LHCN-M2 (cell line): ENCODE results near the gene MCF2L. TPM values are rescaled to one million over a fixed set of nuclear protein-coding genes. Genes with fewer than 3 reads are reported as not detected.

Experiments used
- DNase-seq: peaks from one replicate; pipeline ENCODE4 v3.0.0-alpha.2; 2012; ENCODE audit warnings: low read depth
- total RNA-seq: library from RNA; depleted of rRNA; stranded (reverse); fragments of >200 nt; gene quantifications from 2 replicates; pipeline ENCODE4 v1.2.3, GENCODE V29; 2014

Gene MCF2L
- total RNA-seq, 1 experiment from 2014 or later, result 10.9 TPM

DNA sequence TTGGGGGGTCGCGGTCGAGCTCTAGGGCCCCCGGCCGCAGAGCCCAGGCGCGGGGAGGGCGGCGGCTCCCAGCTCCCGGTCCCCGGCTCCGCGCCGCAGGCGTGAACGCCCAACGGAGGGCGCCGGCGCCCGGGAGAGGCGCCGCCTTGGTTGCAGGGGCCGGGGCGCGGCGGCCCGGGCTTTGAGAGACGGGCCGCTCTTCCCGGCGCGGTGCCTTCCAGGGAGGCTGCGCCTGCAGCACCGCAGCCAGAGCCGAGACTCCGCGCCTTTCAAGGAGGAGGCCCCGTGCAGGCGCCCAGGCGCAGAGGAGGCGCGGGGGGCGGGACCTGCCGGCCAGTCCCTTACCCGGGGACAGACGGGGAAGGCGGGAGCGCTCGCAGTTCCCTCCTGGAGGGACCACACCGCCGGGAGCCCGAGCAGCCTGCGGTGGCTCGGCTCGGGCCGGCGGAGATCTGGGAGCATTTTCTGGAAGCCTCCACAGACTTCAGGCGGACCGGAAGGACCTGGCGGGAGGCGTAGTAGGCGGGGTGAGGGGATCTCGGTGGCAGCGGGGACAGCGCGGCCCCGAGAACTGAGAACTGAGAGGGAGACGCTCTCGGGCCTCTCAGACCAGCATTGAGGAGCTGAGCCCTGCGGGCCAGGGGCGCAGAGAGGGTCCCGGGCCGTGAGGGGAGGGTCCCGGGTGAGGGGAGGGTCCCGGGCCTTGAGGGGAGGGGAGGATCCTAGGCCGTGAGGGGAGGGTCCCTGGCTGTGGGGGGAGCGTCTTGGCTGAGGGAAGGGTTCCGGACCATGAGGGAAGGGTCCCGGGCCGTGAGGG, 25.5 kb upstream of the MCF2L start:
- no peak for DNase-seq

DNA sequence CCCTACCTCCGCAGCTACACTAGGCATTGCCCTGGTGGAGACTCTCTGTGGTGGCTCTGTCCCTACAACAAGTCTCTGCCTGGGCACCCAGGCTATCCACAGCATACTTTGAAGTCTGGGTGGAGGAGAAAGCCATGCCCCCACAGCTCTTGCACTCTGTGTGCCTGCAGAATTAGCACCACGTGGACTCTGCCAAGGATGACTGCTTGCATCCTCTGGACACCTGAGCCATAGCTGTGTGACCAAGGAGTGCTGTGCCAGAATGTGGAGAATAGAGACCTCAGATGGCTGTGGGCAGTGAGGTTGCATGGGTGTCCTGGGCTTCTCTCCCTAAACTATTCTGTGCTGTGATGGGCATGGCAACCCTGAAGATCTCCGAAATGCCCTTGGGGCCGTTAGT, 21.2 kb upstream of the MCF2L start:
- DNase-seq, result no peak

DNA sequence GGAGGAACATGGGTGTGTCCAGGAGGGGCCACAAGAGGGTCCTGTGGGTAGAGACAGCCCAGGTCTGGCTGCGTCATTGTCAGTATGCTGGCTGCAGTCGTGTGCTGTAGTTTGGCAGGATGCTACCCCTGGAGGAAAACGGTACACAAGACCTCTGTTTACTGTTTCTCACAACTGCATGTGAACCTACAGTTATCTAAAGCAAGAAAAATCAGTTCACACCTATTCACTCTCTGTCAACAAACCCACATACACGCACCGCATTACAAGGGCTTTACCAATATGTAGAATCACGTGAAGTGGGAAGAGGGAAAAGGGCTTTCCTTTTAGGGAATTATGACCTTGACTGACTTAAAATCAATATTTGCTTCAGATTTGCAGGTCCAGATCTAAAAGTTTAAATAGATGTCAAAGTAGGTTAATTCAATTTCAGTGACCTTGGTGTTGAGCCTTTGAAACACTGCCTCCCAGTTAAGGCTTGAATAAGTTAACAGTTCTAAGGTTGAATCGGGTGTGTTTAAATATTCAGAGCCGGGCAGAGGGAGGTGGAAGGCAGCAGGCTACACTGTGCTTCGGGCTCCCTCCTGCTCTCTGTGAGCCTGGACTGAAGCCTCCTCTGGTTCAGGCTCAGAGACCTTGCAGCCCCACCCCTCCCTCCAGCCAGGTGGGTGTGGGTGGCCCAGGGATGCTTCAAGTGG, 17.2 kb upstream of the MCF2L start:
- no peak for DNase-seq

DNA sequence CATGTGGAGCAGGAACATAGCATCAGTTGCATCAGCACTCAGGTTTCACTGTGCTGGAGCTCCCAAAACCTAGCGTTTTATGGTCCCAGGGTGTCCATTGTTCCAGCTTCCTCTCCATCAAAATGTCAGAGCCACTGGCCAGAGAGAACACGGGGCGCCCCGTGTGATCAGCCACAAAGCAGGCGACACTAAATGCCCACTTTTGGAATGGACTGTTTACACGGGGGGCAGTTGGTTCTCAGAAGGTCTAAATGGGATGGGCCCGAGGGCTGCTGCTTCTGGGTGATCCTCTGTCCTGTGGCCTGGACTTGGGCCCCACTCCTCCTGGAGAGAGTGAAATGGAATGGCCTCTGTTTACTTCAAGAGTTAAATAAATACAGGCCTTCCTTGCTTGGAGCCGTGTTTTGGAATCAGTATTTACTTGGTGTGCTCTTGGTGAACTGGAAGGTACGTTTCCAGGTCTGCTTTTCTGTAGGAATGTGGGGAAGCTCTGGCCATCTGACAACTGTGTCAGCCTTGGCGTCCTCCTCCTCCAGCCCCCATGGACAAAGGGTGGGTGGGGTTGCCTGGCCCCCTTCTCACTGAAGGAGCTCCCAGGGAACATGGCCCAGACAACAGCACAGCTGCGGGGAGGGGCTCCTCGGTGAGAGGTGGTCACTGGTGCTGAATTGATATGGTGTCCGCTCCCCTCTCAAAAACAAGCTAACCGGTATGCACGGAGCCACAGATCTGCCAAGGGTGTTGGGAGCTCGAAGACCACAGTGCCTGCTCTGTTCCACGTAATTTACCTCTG, 16.1 kb upstream of the MCF2L start:
- no peak for DNase-seq

DNA sequence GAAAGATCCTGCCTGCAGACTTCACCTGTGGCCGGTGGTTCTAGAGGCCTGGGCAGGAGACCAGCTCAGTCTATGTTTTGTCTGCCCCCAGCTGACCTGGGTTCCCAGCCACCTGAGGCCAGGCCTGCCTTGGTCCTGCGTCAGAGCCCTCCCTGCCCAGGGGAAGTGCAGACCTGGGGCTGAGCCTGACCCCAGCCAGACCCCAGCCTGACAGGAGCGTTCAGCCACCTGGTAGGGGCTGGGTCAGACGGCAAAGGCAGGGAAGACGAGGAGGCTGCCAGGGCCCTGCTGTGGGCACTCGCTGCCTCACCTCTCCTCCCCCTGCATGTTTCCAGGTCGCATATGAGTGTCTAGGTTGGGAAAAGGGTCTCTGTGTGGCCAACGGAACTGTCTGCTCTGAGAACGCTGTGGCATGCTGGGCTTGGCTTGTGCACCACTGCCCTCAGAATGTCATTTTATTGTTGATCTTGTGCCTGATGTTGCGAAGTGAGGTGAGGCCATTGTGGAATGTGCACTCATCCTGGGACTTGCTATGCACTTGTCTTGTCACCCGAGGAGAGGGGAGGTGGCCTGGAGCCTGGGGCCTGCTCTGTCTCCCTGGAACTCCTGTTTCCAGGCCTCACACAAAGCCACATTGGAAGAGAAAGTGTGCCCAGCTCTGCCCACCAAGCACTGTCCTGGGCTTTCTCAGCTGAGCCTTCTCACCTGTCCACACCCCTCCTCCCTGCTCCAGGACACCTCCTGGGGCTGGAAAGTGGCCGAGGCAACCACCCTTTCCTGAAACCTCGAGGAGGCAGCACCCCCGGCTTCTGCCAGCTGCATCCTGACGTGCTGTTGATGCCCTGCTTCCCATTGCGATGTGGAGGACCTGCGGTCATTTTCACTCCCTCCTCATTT, 15.2 kb upstream of the MCF2L start:
- DNase-seq, result no peak

DNA sequence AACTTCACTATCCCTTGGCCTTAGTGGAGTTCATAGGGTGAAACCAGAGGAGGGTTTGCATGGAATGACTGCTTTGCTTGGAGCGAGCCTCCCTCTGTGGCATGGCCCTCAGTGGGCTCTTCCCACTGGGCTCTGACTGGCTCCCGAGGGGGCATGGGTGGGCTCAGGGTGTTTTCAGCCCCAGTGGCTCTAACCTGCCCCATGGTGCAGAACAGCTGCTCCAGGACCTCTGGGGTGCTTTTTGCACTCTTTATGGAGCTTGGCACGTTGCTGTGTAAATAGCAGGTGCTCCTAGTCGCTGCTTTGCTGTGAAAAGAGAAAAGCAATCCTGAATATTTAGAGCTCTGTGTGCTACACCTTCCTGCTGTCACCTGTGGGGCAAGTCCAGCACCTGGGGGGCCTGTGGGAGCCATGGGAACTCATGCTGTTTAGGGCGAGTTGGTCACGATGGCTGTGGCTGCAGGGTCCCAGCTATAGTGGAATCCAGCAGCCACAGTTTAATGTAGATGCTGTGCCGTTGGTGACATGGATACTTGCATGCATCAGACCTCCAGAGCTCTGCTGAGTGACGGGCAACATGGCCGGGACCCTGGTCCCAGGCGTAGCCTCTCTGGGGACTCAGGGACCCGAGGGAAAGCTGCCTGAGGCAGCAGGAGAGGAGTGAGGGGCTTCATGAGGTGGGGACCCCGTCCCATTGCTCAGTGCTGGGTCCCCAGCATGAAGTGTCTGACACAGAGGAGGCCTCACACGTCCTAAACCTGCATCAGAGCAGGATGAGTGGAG, 14.3 kb upstream of the MCF2L start:
- DNase-seq, result no peak

DNA sequence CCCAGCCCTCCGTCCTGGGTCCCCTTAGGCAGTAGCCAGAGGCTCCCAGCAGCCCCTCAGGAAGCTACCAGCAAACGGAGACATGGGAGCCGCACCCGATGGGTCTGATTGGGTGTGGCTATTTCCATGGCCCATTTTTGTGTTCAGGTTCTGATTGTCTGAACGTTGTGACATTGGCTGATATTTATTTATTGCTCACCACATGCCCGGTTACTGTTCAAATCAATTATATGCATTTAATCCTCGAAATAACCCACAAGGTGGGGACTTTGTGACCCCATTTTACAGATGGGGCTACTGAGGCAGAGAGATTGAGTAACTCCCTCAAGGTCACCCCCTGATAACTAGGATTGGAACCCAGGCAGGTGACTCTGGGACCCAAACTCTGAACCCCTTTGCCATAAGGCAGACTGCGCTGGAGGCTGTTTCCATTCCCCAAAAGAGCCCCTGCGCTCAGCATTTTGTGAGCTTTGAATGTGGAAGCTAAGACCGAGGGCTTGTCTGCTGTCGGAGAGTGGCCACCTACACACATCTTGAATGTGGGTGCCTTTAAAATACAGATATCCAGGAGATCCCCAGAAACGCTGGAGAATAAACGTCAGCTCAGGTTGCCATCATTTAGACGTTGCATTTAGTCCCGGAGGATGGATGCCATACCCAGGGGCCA, 13.6 kb upstream of the MCF2L start:
- DNase-seq, result no peak

DNA sequence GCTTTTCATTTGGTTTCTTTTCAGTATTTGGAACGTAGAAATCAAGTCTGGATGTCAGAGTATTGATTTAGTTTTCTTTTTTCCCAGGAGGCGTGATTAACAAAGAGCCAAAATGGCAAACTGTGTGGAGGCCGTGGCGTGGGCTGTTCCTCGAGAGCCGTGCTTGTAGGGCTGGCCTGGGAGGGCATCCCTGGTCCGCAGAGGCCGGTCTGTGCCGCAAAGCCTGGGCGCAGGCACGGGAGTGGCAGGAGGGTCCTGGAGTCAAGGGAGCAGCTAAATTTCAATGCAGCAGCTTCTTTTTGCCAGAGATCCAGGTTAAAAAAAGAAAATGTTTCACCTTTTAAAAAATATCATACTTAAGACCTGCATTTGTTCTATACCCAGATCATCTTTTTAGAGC, 13.1 kb upstream of the MCF2L start:
- no peak for DNase-seq

DNA sequence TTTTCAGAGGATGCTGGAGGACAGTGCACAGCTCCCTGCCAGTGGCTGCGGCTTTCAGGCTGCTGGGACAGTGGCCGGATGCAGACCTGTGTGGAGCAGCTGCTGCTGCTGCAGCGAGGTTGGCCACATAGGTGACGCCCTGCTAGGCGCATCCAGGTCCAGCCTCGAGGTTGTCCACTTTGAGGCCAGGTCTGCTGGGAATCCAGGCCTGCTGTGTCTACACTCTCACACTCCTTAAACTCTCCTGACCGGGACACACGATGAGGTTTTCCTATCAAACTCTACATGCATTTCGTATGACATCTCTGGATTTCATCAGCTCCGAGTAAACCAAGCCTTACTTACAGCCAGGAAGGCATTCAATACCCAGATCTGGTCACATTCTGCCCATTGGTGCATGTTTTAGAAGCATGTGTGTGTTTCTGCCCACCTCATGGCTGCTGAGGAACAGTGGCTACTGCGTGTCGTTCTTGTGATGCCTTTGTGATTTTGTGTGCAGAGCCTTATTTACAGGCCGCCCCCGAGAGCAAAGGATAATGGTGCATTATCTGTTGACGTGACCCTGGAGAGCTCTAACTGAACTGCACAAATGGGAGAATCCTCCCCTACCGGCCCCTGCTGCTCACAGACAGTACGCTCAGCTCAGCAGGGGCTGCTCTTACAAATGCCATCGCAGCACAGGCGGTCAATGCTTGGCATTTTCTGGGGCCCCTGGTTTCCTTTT, 12.3 kb upstream of the MCF2L start:
- DNase-seq, result no peak

DNA sequence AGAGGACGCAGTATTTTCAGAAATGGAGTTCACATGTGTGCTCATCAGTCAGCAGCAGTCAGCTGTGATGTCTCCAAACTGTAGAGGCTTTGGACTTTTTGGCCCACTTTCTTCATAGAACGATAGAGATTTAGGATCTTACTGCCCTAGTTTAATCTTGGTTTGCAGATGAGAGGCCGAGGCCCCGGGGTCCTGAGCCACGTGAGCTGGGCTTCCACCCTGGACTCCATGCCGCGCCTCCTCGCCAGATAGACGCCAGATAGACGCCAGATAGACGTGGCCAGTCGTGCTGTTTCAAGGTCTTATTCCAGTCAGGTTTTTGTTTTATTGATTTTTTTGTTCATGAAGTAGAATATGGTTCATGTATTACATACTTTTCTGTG, 11.7 kb upstream of the MCF2L start:
- no peak for DNase-seq

DNA sequence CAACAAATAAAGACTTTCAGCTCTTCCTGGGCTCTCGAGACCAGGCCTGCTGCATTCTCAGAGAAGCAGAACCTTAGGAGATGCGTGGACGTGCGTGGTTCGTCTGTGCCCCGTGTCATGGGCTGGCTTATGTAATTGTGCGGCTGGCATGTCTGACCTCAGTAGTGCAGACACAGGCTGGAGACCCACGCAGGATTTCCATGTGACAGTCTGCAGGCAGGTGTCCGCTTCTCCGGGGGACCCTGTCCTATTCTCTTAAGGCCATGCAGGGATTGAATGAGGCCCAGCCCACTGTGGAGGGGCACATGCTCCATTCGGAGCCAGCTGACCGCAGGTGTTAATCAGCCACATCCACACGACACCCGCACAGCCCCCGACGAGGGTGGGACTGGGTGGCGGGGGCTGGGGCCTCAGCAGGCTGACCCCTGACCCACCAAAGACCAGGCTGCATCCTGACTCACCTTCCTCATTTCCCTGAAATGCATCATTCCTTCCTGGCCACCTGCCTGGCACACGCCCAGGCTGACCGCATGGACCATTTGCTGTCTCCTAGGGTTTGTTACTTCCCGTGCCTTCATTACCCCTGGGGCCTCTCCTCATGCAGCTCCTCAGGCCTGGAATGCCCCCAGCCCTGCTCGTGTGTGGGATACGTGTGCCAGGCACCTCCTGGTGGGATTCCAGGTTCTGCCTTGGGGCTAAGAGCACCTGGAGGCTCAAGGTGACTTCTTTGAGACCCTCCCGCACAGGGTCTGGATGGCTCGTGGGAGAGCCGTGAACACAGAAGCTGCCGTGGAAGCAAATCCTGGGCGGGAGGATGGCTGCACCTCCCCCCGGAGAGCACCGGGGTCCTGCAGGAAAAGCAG, 10.7 kb upstream of the MCF2L start:
- no peak for DNase-seq

DNA sequence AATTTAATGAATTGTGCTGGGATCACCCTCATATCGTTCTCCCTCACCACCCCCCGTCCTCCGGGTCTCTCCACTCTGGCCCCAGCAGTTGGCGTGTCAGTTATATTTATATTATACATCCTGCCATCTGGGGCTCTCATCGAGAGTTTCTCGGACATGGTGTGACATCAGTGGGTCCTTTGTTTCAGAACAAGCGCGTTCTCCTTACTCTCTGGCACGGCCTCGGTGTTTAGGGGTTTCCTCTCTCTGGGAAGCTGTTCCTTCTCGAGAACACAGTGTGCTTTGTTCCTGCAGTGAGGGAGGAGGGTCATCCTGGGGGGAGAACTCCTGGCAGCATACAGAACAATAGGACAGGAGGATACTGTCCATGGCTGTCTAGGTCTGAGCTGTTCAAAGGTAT, 9.8 kb upstream of the MCF2L start:
- DNase-seq, result no peak

DNA sequence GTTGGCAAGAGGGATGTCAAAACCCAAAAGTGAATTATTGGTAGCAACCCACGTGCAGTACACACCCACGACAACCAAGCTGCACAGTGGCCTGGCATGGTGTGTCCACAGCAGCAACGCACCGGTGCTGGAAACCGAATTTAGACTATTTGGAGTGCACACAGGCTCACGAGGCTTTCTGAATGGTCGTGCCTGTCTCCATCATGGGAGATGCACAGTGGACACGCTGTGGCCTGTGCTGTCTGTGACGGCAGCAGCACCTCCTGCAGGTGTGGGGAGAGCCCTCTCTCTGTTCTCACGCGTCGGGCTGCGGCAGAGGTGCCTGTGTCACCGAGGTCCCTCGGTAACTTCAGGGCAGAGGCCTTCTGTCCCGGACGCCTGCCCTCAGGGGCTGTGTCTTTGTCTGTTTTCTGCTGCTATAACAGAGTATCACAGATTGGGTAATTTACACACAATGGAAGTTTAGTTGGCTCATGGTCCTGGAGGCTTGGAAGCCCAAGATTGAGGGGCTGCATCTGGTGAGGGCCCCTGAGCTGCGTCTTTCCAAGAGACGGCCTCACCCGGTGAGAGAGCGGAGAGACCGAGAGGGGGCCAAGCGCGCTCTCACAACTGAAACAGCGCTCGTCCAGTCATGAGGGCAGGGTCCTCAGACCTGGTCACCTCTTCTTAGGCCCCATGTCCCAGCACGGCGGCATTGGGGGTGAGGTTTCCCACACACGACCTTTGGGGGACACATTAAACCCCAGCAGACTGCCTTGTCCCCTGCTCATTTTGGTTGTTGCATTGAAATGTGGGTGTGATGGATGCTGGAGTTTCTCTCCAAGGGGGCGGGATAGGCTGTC, 9.1 kb upstream of the MCF2L start:
- no peak for DNase-seq

DNA sequence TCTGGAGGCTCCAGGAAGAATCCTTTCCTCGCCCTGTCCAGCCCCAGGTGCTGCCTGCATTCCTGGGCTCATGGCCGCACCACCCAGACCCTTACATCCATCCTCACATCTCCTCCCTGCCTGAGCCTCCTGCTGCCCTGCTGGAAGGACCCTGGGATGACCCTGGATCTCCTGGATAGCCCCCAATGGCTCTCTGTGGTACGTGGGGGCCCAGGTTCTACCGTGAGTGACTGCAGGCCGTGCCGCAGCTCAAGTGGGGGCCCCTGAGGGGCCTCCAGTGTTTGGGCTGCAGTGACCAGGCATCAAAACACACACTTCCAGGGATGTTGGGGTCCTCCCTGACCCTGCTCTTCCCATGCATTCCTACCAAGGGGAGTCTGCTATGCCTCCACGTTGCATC, 8.3 kb upstream of the MCF2L start:
- DNase-seq, result no peak

DNA sequence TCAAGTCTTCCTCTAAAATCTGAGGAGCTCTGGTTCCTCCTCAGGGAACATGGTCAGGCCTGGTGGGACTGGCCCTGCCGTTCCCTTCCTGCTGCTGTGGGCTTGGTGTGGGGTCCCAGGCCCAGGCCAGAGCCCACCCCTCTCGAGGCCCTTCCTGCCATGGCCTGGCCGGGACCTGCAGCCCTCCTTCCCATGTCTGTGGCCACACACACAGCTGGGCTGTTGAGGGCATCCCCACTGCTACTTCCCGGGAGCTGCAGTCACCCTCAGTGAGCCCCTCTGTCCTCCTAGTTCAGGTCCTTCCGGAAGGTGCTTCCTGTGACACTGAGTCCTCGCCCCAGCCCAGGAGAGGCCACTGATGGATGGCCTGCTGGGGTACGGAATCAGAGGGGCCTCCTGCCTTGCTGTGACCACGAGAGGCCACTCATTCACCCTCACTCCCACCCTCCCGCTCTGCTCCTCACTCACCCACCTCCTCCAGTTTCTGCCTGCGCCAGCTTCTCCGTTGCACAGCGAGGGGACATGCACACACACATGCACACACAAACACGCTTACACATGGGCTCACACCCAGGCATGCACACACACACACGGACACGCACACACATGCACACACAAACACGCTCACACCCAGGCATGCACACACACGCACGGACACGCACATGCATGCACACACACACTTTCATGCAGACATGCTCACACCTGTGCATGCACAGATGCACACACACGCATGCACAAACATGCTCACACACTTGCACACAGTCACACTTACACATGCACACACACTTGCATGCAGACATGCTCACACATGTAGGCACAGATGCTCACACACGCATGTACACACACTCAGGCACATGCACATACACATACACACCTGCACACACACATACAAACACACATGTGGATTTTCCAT, 7.3 kb upstream of the MCF2L start:
- no peak for DNase-seq

DNA sequence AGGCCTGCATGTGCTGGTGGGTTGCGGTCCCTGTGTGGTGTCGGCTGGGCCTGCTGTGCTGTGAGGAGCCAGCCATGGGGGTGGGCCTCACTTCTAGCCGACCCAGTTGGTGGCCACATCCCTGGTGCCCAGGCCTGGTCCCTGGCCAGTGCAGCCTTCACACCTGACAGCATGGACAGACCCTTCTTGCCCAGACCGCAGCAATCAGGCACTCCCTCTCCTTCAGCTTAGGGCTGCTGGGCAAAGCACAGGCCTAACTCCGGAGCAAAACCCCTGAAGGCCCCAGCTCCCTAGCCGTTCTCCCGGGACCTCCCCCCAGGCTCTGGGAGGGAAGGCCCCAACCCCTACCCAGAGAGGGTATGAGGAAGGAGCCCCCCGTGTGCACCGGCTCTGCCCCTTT, 6.6 kb upstream of the MCF2L start:
- no peak for DNase-seq
